ENCODE results near the gene MITF.
"Not testable (repeated sequence)": the region's sequence is repeated elsewhere in the genome, so short reads cannot be mapped to it uniquely, and the experiment has no call there.

Gene MITF

DNA sequence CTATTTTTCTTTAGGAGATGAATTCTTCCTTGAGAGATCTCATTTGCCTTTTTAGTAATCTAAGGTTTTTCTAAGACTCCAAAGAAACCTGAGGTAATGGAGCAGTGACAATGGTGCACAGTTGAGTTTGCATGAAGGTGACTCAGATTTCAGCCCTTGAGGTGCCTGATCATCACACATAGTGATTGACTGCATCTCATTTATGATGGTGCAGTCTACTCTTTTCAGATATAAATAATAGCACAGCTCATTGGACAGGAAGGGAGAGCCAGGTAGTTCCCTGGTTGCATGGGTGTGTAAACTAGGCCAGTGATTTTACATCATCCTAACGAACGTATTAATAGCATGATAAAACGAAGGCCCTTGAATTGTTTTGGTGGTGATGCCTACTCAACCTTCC lies 174.2 kb downstream of the MITF start:
- DNase-seq (ENCODE audit: low read depth in 2 of 2) = no peak

DNA sequence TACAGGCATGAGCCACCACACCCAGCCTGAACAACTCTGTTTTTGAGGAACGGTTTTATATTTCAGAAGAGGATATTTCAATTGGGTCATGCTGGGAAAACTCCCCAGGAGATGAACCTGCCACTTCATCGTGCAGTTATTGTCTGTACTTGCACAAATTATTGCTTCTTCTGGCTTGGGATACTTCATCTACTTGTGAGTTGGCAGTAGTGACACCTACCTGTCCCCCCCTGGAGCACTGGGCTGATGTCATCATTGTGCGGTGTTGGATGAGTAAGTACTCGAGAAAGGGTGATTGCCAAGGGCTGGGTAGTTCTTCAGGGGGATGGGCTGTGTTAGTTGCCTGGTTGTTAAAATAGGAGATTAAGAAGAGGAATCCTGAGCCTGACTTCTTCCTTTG lies 175.1 kb downstream of the MITF start:
- DNase-seq (ENCODE audit: low read depth in 2 of 2) = no peak

DNA sequence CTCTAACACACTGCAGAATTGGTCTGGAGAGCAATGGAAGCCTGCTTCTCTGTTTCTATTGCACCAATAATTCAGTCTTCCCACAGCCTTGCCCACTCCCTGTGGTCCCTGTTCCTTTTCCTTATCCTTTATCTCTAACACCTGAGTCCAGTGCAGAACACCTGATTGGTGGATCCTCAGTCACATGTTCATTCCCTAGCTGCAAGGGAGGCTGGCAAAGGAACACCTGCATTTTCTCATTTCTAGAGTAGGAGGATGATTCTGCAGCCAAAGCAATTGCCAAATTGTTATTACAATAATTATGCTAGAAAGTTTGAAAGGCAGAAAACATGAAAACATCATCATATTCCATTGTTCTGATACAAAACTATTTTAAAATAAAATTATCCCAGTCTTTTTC lies 176.5 kb downstream of the MITF start:
- no peak for DNase-seq (ENCODE audit: low read depth in 2 of 2)

DNA sequence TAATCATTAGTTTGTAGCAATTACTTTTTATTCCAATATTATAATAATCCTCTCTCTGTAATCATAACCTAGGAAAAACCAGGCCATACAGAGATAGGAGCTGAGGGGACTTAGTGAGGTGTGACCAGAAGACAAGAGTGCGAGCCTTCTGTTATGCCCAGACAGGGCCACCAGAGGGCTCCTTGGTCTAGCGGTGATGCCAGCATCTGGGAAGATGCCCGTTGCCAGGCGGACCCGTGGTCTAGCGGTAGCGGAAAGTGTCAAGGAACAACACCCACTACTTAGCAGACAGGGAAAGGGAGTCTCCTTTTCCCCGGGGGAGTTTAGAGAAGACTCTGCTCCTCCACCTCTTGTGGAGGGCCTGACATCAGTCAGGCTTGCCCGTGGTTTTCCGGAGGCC lies 180.7 kb downstream of the MITF start:
- DNase-seq (ENCODE audit: low read depth in 2 of 2) = not testable (repeated sequence)

DNA sequence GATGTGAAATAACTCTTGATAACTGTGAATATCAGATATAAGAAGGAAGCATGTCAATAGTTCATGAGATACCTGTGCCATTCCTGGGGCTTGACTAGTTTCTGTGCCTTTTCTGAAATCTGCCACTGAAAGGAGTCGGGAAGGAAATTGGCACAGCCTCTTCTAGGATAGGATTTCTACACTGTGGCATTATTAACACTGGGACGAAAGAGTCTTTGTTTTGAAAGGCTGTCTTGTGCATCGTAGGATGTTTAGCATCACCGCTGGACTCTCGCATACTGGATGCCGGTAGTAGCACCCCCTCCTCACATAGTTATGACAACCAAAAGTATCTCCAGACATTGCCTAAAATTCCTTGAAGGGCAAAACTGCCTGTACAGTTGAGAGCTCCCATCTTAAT lies 182.4 kb downstream of the MITF start:
- DNase-seq (ENCODE audit: low read depth in 2 of 2) = no peak

DNA sequence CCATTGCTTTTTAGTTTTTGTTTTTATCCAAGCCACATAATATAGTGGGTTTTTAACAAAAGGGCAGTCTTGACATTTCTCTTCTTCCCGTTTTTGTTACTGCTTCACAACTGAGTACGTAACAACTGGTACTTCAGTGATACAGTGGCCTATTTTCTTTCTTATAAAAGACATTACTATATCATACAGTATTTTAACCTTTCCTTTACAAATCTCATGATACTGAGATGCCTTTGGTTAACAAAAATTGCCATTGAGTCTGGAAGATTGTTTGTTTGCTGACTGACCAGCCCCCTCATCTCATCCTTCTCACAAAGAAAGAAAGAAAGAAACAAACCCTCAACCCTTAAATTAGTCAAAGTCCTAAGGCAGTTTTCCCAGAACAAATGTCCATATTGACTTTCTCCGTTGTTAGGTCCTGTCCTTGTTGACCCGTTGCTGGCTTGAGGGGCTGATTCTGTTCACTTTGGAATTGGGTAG lies 183.3 kb downstream of the MITF start:
- no peak for DNase-seq (ENCODE audit: low read depth in 2 of 2)

DNA sequence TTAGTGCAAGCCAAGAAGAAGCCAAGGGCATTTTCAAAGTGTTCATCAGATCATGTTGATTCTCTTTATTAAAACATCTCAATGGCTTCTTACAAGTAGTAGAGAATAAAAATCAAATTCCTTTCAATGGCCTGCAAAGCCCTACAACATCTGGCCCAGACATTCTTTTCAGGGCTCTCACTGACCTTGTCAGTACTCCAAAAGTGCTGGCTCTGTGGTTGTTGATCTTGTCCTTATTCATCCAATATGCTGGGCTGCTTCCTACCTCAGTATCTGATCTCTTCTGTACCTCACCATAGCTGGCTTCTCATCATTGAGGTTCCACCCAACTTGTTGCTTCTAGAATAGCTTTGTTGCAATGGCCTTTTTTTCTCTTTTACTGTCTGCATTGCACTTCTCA lies 186.2 kb downstream of the MITF start:
- DNase-seq (ENCODE audit: low read depth in 2 of 2) = no peak

DNA sequence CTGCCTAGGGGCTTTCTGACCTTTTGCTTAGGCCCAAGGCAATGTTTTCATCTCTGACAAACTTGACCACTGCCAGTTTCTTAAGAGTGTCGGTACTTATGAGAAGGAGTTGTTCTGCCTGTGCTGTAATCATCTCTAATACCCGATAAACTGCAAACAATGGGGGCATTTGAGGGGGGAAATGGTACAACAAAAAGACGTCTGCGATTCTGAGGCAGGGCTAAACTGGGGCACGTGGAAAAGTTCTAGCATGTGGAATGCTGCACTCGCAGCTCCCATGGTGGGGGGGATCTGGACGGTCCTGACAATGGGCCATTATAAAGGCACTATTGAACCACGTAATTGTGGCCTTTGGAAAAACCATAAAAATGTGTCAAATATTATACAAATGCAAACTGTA lies 187.1 kb downstream of the MITF start:
- no peak for DNase-seq (ENCODE audit: low read depth in 2 of 2)

DNA sequence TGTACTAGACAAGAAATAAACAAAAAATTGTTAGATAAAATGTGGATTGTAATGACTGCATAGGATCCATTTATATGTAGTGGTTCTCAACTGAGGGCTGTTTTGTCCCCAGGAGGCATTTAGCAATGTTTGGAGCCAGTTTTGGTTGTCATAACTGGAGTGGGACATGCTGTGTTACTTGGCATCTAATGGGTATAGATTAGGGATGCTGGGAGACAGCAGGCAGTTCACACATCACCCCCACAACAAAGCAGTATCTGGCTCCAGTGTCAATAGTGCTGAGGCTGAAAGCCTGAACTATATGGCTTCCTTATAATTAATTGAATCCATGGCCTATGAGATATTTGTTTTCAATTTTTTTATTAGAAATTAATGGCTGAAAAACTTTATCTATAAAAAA lies 188.3 kb downstream of the MITF start:
- no peak for DNase-seq (ENCODE audit: low read depth in 2 of 2)

DNA sequence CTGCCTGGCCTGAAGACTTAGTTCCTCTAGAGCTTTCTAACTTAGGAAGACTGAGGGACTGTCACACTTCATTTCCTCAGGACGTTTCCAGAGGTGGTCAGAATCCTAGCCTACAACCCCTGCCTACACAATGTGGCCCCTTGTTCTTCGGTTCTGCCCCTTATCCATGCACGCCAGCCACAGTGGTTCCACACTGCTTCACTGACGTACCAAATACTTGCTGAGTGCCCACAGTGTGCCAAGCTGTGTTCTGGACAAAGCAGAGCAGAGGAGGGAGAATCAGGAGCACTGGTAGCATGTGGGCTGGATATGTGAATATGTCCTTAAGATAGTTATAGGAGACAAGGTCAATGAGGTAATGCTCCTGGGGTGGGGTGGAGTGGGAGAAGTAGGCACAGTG lies 189.8 kb downstream of the MITF start:
- DNase-seq (ENCODE audit: low read depth in 2 of 2) = no peak

DNA sequence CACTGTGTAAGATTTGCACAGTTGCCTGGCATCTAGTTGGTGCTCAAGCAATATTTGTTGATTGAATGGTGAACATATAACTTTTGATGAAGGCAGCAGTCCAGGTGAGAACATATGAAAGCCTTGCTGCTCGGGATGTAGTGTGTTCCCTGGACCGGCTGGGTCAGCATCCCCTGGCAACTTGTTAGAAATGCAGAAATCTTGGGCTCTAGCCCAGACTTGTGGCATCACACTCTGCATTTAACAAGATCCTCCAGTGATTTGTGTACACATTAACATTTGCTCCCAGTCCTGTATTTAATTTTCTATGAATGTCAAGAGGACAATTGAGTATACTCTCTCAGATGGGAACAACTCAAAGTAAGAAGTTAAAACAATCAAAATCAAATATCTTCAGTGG lies 191.3 kb downstream of the MITF start:
- no peak for DNase-seq (ENCODE audit: low read depth in 2 of 2)

DNA sequence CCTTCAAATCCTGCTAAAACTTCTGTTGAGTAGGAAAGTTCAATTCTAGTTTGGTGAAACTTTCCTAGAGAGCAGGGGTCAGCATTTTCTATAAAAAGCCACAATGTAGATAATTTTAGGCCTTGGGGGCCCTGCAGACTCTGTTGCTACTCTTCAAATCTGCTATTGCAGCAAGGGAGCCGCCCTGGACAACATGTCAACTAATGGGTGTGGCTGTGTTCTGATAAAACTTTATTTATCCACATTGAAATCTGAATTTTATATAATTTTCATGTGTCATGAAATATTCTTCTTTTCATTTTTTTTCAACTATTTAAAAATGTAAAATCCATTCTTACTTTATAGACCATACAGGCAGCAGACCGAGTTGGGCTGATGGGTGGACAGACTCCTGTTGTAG lies 192.8 kb downstream of the MITF start:
- DNase-seq (ENCODE audit: low read depth in 2 of 2) = no peak

DNA sequence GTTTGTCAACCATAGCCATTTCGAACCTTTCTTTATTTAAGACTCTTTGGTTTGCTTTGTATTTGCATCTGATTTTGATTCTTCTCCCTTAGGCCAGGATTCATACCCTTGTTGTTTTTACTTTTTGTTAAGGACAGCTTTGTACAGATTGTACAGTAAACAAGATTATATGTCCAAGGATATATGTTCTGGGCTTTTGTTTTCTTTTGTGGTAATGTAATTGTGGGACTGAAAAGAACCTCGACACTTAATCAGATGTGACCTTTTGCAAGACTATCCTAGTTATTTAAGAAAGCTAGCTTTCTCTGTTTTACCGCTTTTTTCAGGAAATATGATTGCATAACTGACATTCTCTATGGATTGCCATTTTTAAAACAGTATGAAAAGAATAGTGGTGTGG lies 193.2 kb downstream of the MITF start:
- no peak for DNase-seq (ENCODE audit: low read depth in 2 of 2)

DNA sequence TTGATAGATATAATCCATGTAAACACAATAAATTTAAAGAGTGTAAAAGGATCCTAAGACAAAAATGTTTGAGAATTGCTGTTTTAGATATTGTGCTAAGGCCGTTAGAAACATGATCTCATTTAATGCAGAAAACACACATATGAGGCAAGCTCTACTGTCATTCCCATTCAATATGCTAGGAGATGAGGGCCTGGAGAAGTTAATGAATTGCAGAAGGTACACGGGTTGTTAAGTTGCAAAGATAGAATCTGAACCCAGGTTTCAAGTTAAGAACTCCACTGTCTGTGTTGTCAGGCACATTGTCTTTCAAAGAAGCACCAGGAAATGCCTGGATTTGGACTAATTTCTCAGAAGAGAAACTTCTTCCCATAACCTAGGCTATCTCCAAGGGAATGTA lies 195.1 kb downstream of the MITF start:
- DNase-seq (ENCODE audit: low read depth in 2 of 2) = no peak

DNA sequence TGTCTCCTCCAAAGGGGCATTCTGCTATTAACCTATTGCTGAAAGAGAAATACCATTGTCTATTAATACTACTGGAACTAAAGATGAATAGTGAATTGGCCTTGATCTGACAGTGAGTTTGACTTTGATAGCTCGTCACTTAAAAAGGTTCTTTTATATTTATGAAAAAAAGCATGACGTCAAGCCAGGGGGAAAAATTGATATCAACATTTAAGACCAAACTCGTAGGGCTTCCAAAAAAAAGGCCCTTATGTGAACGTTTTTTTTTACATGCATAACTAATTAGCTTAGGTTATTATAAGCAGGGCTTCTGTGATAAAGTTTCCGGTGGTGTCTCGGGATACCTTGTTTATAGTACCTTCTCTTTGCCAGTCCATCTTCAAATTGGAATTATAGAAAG lies 197.0 kb downstream of the MITF start:
- DNase-seq (ENCODE audit: low read depth in 2 of 2) = no peak

DNA sequence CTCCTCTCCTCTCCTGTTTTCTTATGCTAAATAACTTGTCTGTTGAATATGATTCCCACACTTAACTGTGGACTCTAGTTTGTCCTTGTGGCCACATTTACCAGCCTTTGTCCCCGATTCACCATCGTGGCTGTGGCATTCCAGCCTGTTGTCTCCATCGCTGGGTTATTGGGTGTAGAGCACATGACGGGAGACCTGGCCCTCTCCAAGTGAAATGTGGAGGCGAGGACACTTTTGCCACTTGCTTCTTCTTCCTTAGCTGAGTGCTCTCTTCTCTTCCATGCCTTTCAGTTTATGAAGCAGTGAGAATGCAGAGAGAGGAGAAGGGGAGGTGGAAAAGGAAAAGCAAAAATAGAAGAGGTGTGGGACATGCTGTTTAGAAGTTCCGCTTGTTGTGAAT lies 198.8 kb downstream of the MITF start:
- DNase-seq (ENCODE audit: low read depth in 2 of 2) = no peak

DNA sequence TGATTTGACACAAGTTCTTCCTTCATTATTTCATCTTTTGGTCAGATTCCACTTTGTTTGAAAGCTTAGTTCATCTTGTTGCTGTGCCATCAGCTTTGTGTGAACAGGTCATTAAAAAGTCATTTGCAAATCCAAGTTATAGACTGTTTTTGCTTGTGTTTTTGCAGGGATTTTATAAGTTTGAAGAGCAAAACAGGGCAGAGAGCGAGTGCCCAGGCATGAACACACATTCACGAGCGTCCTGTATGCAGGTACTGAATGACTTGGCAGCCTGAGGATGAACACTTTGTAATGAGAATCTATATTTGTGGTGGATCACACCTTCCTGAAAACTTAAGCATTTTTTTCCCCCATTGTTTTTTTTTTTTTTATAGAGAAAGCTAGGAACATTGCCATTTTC lies 199.7 kb downstream of the MITF start:
- DNase-seq (ENCODE audit: low read depth in 2 of 2) = no peak

DNA sequence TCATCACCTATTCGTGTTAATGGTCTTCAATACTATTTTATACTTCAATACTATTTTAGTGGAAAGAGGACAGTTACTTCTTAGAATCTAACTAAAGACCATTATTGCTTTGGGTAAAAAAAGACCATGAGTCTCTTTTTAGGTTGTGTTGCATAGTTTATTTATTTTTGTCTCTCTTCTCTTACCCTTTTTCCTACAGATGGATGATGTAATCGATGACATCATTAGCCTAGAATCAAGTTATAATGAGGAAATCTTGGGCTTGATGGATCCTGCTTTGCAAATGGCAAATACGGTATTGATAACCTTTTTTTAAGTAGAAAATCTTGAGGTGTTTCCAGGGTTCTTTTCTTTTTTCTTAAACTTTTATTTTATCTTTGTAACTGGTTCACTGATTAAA lies 201.8 kb downstream of the MITF start:
- no peak for DNase-seq (ENCODE audit: low read depth in 2 of 2)

DNA sequence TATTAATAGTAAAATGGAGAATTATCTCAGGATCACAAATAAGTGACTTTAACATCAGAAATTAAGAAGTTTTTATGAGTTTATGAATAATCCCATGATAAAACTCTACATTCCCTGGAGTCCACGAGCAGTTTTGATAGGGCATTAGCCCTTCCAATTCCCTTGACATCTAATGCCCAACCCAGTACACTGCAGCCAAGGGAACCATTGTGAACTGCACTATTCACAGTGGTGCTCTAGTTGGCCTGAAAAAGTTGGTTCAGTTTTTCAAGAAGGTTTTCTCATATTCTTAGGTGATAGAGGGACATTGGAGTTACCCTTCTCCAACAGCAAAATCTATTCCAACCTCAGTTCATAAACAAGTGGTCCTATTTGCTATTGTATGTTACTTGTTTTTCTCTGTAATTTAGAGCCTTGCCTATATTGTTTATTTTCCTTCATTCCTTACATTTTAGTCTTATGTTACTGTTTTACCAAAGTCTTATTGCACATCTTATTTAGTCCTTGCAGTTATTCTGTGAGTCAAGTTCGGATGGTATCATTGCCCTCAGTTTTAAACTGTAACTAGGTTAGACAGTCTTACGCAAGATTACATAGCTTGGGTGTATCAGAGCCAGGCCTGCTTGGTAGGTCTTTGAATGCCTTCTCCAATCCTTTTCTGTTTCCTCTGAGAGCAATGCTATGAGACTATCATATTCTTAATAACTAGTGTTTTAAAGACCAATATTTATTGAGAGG lies 202.3 kb downstream of the MITF start:
- DNase-seq (ENCODE audit: low read depth in 2 of 2) = no peak

DNA sequence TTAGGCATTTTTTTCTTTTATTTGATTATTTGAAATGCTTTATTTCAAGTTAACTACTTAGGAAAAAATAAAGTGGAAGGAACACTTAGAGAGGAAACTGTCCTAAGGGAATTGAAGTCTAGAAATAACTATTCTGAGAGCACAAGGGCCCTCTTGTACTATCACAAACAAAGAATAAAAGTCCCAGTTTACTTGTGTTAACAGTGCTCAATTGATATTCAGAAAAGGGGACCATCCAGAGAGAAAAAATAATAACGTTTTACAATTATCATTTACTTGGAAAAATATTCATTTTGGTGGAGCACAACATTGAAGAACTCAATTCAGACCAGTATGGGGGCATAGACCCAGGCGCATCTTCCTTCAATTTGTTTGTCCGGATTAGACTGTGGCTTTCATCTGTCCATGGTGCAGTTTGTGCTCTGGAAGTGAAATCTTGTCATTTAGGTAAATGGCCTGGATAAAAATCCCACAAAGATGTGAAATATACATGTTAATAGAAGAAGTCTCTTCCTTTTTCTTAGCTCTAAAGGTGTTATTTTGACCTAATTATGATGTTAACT lies 205.7 kb downstream of the MITF start:
- no peak for DNase-seq (ENCODE audit: low read depth in 2 of 2)

DNA sequence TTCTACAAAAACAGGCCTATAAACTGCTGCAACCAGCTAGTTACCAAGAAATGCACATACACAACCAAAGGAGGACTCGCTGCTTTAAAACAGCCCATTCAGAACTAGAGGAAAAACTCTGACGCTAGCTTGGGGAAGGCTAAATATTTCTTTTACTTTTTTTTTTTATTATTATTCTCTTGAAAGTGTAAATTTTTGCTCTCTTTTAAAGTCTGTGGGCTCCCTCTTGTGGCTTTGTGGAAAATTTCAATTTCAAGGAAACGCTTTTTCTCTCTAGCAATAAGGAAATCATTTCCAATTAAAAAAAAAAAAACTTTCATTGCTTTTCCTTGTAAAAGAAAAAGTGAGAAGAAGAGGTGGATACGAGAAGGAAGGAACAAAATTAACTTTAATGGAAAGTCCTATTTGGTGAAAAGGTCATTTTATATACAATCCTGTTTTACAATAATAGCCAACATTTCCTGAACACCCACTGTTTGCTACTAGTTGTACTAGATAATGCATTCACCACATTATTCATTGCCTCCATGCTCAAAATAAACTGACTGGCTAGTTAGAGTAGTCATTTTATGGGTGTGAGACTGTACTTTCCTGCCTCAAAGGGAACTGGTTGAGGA lies 209.1 kb downstream of the MITF start:
- no peak for DNase-seq (ENCODE audit: low read depth in 2 of 2)

DNA sequence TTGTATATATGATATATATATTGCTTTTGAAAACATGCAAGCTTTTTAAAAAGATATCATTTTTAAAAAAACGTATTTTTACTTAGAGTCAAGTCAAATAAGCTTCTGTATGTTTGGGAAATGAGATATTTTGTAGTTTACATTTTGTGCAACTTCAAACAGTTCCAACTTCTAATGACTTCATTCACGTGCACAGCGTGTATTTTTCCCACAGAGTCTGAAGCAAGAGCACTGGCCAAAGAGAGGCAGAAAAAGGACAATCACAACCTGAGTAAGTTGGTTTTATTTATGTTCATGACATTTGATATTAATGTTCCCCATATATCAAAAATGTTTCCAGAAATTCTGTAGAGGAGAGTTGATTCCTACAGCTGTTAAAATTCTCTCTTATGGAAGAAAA lies 212.4 kb downstream of the MITF start:
- DNase-seq (ENCODE audit: low read depth in 2 of 2) = no peak

DNA sequence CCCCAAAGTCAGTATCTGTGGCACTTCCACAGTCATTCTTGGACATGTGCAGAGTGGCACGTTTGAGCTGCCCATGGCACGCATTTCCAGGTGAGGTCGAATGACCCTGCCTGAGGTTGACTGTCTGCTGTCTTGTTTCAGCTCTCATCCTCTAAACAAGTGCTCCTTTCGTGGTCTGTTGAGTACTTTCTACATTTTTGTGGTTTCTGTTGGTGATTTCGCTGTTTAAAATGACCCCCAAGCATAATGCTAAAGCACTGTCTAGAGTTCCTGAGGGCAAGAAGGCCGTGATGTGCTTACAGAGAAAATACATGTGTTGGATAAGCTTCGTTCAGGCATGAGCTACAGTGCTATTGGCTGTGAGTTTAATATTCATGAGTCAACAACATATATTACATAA lies 220.3 kb downstream of the MITF start:
- no peak for DNase-seq (ENCODE audit: low read depth in 2 of 2)

Measured in stimulated activated CD4-positive, alpha-beta T cell treated with anti-CD3 and anti-CD28 coated beads, Interleukin-1b, Interleukin-23, amount 100 ng/mL, for 1 hour (primary cell).